HL-60 (cell line): ENCODE data around the gene SCPEP1.

Experiments
- DNase-seq, 2 experiments: peaks; one replicate each; pipeline ENCODE4 v3.0.0-alpha.2; 2010 to 2020; ENCODE audit warnings: low read depth in 1 of 2, low spot score in 1 of 2
- H3K27ac ChIP-seq: fragments of 250-450 bp; sonication (Bioruptor Pico); replicated peaks from 2 replicates; pipeline ENCODE4 v1.5.1; 2020; ENCODE audit warnings: mild to moderate bottlenecking, moderate library complexity
- H3K27me3 ChIP-seq: fragments of 250-450 bp; sonication (Bioruptor Pico); 2 replicates; pipeline ENCODE4 v1.5.1; 2021; ENCODE audit warnings: mild to moderate bottlenecking, moderate library complexity; ENCODE audit not compliant: insufficient read depth, poor library complexity, severe bottlenecking
- H3K4me3 ChIP-seq: replicated peaks from 2 replicates; pipeline ENCODE4 v1.5.1; 2011; ENCODE audit warnings: mild to moderate bottlenecking, control low read depth, low read length; ENCODE audit not compliant: insufficient read depth
- CTCF ChIP-seq: IDR thresholded peaks from one replicate; pipeline ENCODE4 v1.5.1; 2011; ENCODE audit warnings: low read length, control low read depth, inconsistent platforms; ENCODE audit not compliant: insufficient read depth
- GABPA ChIP-seq: IDR thresholded peaks from 2 replicates; pipeline ENCODE4 v1.6.1; 2012; ENCODE audit warnings: low read depth
- POLR2AphosphoS5 ChIP-seq: IDR thresholded peaks from 2 replicates; pipeline ENCODE4 v1.6.1; 2012; ENCODE audit warnings: low read depth
- REST ChIP-seq: IDR thresholded peaks from 2 replicates; pipeline ENCODE4 v1.6.1; 2012; ENCODE audit warnings: low read depth; ENCODE audit not compliant: insufficient replicate concordance
- SPI1 ChIP-seq: IDR thresholded peaks from 2 replicates; pipeline ENCODE4 v1.6.1; 2012; ENCODE audit warnings: low read depth, mild to moderate bottlenecking, borderline replicate concordance

The SCPEP1 gene

GRCh38 chr17:57025876-57026275 is 47.9 kb downstream of the SCPEP1 start:
- no peak overlapping the region for H3K27ac ChIP-seq
- no peaks in the 10 kb centered on the region for H3K27me3 ChIP-seq
- no peak overlapping the region for H3K4me3 ChIP-seq
- DNase-seq = no peak
- TF ChIP-seq POLR2AphosphoS5 = no peak
- TF ChIP-seq SPI1 = no peak
- TF ChIP-seq REST = no peak
- no peak for TF ChIP-seq GABPA
- no peak for TF ChIP-seq CTCF

- no peak for DNase-seq
- Histone ChIP-seq H3K4me3 (no peak overlapping the region), H3K27me3 (no peaks in the 10 kb centered on the region), H3K27ac (no peak overlapping the region)
- TF ChIP-seq SPI1 (no peak), GABPA (no peak), POLR2AphosphoS5 (no peak), CTCF (no peak), REST (no peak)
These were observed 49.9 kb downstream of the SCPEP1 start for GRCh38 chr17:57027852-57028251.

- TF ChIP-seq POLR2AphosphoS5 (no peak), REST (no peak), SPI1 (no peak)
- H3K27ac ChIP-seq = no peak overlapping the region
- no peak overlapping the region for H3K4me3 ChIP-seq
- H3K27me3 ChIP-seq = no peaks in the 10 kb centered on the region
- no peak for DNase-seq
These were observed 54.4 kb downstream of the SCPEP1 start for GRCh38 chr17:57032343-57032742.

GRCh38 chr17:57033296-57033695 is 55.4 kb downstream of the SCPEP1 start:
- no peaks in the 10 kb centered on the region for H3K27me3 ChIP-seq
- DNase-seq = no peak
- no peak overlapping the region for H3K4me3 ChIP-seq
- H3K27ac ChIP-seq = no peak overlapping the region
- TF ChIP-seq SPI1 (no peak), REST (no peak), CTCF (no peak), POLR2AphosphoS5 (no peak), GABPA (no peak)
